Thyroid gland (tissue), 4 donors: Measurements from ENCODE around the gene HOXC10.

Source experiments
- CTCF ChIP-seq, 6 experiments: fragments of 200-600 bp in 3 of 6; fragments of 450-650 bp in 3 of 6; sonication (generic) in 3 of 6; IDR thresholded peaks; one replicate each; pipeline ENCODE4 v1.5.1; 2016 to 2019; ENCODE audit warnings: antibody characterized with exemption in 6 of 6, mild to moderate bottlenecking in 2 of 6, inconsistent platforms in 1 of 6, moderate library complexity in 1 of 6
- POLR2A ChIP-seq, 2 donors: fragments of 450-650 bp; IDR thresholded peaks; one replicate each; pipeline ENCODE4 v1.6.1; 2017; ENCODE audit warnings: antibody characterized with exemption in 2 of 2, mild to moderate bottlenecking in 2 of 2, moderate library complexity in 1 of 2

GRCh38 chr12:54029529-54030441 is 44.8 kb downstream of the HOXC10 start:
- no peak for TF ChIP-seq CTCF (IDR thresholded peaks at IDR 0.05)
- TF ChIP-seq POLR2A (IDR thresholded peaks at IDR 0.05) = no peak
